ENCODE results near the gene TOX2.

DNA sequence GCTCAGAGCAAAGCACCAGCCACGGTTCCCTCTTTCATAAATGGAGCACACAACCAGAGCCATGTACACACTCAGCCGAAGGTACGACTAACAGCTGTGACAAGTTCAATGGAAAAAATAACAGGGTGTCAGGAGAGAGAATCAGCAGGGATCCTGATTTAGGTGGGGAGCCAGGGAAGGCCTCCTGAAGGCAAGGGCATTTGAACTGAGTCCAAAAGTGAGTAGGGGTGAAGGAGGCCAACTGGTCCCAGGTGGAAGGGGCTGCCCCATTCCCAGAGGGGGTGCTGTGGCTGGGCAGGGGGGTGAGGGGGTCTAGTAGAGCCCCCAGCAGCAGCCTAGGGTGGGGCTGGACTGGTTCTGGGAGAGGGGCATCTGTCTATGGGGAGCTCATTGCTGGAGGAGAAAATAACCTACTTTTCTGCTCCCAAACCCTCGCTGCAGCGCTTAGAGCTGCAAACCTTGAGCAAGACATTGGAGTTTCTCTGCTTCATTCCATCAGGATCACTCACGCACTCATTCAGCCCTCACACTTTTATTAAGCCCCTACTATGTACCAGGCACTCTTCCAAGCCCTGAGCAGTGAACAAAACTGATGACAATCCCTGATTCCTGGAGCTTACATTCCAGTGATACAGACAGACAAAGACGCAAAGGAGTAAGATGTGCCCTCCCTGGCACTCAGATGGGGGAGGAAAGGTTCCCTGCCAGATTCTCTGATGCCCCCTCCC is 113.5 kb downstream of the TOX2 start:
- TF ChIP-seq POLR2AphosphoS5 (IDR thresholded peaks at IDR 0.05; ENCODE audit: low read depth, low read length): no peak
- no peak for TF ChIP-seq POLR2A (IDR thresholded peaks at IDR 0.05; ENCODE audit: low read depth, low read length)
- TF ChIP-seq TAF1 (IDR thresholded peaks at IDR 0.05; ENCODE audit: low read depth, low read length): no peak
- TF ChIP-seq POU2F2 (IDR thresholded peaks at IDR 0.05; ENCODE audit: low read depth, low read length): no peak
- TF ChIP-seq SPI1 (IDR thresholded peaks at IDR 0.05; ENCODE audit: low read depth, low read length): no peak

Data from GM12891 (cell line).